GM23338 (cell line): ENCODE data around the gene ZNF609.
"Not testable (repeated sequence)": the region's sequence is repeated elsewhere in the genome, so short reads cannot be mapped to it uniquely, and the experiment has no call there.

Experiments used
- EZH2 ChIP-seq: fragments of 200-600 bp; sonication (generic); IDR thresholded peaks from one replicate; pipeline ENCODE4 v1.8.0; 2017; ENCODE audit warnings: antibody characterized with exemption, mild to moderate bottlenecking, low read depth; ENCODE audit not compliant: unreplicated experiment
- EZH2phosphoT487 ChIP-seq: fragments of 200-600 bp; sonication (generic); IDR thresholded peaks from one replicate; pipeline ENCODE4 v1.8.1; 2018; ENCODE audit warnings: antibody characterized with exemption; ENCODE audit not compliant: unreplicated experiment
- POLR2AphosphoS5 ChIP-seq: IDR thresholded peaks from 2 replicates; pipeline ENCODE4 v1.6.1; 2016; ENCODE audit warnings: antibody characterized with exemption, low read depth
- TF ChIP-seq, protein P1 (sequence below), 2 experiments: fragments of 200-600 bp in 1 of 2; sonication (generic) in 1 of 2; conservative IDR thresholded peaks; 2 replicates each; pipeline versions ENCODE4 v1.5.1 to v1.6.1; 2016 to 2017; ENCODE audit warnings: antibody characterized with exemption in 2 of 2, low read depth in 2 of 2, mild to moderate bottlenecking in 2 of 2, moderate library complexity in 1 of 2
- TF ChIP-seq, protein P2 (sequence below): IDR thresholded peaks from one replicate; pipeline ENCODE4 v1.6.1; 2018; ENCODE audit warnings: antibody characterized with exemption; ENCODE audit not compliant: unreplicated experiment

DNA sequence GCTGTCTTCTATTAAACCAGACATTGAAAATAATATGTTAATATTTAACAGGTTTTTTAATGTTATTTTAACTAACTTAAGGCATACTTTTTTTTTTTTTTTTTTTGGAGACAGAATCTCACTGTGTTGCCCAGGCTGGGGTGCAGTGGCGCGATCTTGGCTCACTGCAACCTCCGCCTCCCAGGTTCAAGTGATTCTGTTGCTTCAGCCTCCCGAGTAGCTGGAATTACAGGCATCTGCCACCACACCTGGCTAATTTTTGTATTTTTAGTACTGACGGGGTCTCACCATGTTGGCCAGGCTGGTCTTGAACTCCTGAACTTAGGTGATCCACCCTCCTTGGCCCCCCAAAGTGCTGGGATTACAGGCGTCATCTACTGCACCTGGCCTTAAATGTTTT, 147.0 kb downstream of the ZNF609 start:
- TF ChIP-seq POLR2AphosphoS5, EZH2, EZH2phosphoT487: not testable (repeated sequence)
- TF ChIP-seq, protein P1, sequence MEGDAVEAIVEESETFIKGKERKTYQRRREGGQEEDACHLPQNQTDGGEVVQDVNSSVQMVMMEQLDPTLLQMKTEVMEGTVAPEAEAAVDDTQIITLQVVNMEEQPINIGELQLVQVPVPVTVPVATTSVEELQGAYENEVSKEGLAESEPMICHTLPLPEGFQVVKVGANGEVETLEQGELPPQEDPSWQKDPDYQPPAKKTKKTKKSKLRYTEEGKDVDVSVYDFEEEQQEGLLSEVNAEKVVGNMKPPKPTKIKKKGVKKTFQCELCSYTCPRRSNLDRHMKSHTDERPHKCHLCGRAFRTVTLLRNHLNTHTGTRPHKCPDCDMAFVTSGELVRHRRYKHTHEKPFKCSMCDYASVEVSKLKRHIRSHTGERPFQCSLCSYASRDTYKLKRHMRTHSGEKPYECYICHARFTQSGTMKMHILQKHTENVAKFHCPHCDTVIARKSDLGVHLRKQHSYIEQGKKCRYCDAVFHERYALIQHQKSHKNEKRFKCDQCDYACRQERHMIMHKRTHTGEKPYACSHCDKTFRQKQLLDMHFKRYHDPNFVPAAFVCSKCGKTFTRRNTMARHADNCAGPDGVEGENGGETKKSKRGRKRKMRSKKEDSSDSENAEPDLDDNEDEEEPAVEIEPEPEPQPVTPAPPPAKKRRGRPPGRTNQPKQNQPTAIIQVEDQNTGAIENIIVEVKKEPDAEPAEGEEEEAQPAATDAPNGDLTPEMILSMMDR (conservative IDR thresholded peaks at IDR 0.05; ENCODE audit: low read depth in 2 of 2) = not testable (repeated sequence)
- TF ChIP-seq, protein P2, sequence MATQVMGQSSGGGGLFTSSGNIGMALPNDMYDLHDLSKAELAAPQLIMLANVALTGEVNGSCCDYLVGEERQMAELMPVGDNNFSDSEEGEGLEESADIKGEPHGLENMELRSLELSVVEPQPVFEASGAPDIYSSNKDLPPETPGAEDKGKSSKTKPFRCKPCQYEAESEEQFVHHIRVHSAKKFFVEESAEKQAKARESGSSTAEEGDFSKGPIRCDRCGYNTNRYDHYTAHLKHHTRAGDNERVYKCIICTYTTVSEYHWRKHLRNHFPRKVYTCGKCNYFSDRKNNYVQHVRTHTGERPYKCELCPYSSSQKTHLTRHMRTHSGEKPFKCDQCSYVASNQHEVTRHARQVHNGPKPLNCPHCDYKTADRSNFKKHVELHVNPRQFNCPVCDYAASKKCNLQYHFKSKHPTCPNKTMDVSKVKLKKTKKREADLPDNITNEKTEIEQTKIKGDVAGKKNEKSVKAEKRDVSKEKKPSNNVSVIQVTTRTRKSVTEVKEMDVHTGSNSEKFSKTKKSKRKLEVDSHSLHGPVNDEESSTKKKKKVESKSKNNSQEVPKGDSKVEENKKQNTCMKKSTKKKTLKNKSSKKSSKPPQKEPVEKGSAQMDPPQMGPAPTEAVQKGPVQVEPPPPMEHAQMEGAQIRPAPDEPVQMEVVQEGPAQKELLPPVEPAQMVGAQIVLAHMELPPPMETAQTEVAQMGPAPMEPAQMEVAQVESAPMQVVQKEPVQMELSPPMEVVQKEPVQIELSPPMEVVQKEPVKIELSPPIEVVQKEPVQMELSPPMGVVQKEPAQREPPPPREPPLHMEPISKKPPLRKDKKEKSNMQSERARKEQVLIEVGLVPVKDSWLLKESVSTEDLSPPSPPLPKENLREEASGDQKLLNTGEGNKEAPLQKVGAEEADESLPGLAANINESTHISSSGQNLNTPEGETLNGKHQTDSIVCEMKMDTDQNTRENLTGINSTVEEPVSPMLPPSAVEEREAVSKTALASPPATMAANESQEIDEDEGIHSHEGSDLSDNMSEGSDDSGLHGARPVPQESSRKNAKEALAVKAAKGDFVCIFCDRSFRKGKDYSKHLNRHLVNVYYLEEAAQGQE = not testable (repeated sequence)
